HCT116 (cell line): ENCODE results near the gene IL31RA.

Experiments used
- CTCF ChIP-seq, 3 experiments: fragments of 200-600 bp in 1 of 3; sonication (generic) in 1 of 3; IDR thresholded peaks in 2 of 3; conservative IDR thresholded peaks in 1 of 3; 2 replicates each; pipeline ENCODE4 v1.5.1; 2012 to 2017; ENCODE audit warnings: low read depth in 2 of 3, low read length in 2 of 3, antibody characterized with exemption in 1 of 3, borderline replicate concordance in 1 of 3, control low read depth in 1 of 3, mild to moderate bottlenecking in 1 of 3, mixed read lengths in 1 of 3, mixed run types in 1 of 3, moderate library complexity in 1 of 3; ENCODE audit not compliant: insufficient read depth in 1 of 3
- ELF1 ChIP-seq: IDR thresholded peaks from 2 replicates; pipeline ENCODE4 v1.6.1; 2012; ENCODE audit warnings: low read depth, borderline replicate concordance
- EZH2phosphoT487 ChIP-seq: fragments of 200-600 bp; IDR thresholded peaks from 2 replicates; pipeline ENCODE4 v1.6.1; 2018; ENCODE audit warnings: antibody characterized with exemption, borderline replicate concordance
- JUND ChIP-seq: IDR thresholded peaks from 2 replicates; pipeline ENCODE4 v1.6.1; 2012
- POLR2A ChIP-seq: IDR thresholded peaks from 2 replicates; pipeline ENCODE4 v1.7.0; 2011; ENCODE audit warnings: borderline replicate concordance; ENCODE audit not compliant: insufficient read depth, insufficient read length; ENCODE audit errors: extremely low read depth
- YY1 ChIP-seq: IDR thresholded peaks from 2 replicates; pipeline ENCODE4 v1.6.1; 2011; ENCODE audit warnings: low read length, low read depth, moderate library complexity, mild to moderate bottlenecking; ENCODE audit not compliant: insufficient replicate concordance; ENCODE audit errors: extremely low read depth
- ZNF274 ChIP-seq: fragments of 200-500 bp; sonication (Bioruptor generic); IDR thresholded peaks from 2 replicates; pipeline ENCODE4 v1.6.1; 2014; ENCODE audit warnings: mild to moderate bottlenecking, low read depth, low read length, inconsistent platforms
- TF ChIP-seq, protein P1 (sequence below): IDR thresholded peaks from 2 replicates; pipeline ENCODE4 v1.6.1; 2011; ENCODE audit warnings: mild to moderate bottlenecking, low read length, moderate library complexity; ENCODE audit not compliant: insufficient replicate concordance; ENCODE audit errors: extremely low read depth
- TF ChIP-seq, protein P2 (sequence below): IDR thresholded peaks from 2 replicates; pipeline ENCODE4 v1.6.1; 2012

GRCh38 chr5:55905251-55905650, 54.1 kb downstream of the IL31RA start:
- TF ChIP-seq, protein P1, sequence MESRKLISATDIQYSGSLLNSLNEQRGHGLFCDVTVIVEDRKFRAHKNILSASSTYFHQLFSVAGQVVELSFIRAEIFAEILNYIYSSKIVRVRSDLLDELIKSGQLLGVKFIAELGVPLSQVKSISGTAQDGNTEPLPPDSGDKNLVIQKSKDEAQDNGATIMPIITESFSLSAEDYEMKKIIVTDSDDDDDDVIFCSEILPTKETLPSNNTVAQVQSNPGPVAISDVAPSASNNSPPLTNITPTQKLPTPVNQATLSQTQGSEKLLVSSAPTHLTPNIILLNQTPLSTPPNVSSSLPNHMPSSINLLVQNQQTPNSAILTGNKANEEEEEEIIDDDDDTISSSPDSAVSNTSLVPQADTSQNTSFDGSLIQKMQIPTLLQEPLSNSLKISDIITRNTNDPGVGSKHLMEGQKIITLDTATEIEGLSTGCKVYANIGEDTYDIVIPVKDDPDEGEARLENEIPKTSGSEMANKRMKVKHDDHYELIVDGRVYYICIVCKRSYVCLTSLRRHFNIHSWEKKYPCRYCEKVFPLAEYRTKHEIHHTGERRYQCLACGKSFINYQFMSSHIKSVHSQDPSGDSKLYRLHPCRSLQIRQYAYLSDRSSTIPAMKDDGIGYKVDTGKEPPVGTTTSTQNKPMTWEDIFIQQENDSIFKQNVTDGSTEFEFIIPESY, result no peak
- TF ChIP-seq JUND (no peak), YY1 (no peak), POLR2A (no peak), CTCF (IDR thresholded peaks at IDR 0.05 in 2 of 3, conservative IDR thresholded peaks at IDR 0.05 in 1 of 3; ENCODE audit: borderline replicate concordance in 1 of 3, insufficient read depth in 1 of 3, low read depth in 2 of 3, low read length in 2 of 3) (no peak), ZNF274 (no peak), EZH2phosphoT487 (no peak), ELF1 (no peak)
- TF ChIP-seq, protein P2, sequence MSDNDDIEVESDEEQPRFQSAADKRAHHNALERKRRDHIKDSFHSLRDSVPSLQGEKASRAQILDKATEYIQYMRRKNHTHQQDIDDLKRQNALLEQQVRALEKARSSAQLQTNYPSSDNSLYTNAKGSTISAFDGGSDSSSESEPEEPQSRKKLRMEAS, result no peak
